HuH-7 (cell line): ENCODE data around the gene TMEM219.
"Not testable (repeated sequence)": the region's sequence is repeated elsewhere in the genome, so short reads cannot be mapped to it uniquely, and the experiment has no call there.

ENCODE experiments used
- DNase-seq: peaks from one replicate; pipeline ENCODE4 v3.0.0; 2011; ENCODE audit warnings: low spot score

The TMEM219 gene

GRCh38 chr16:29961479-29962343 lies at the start of gene TMEM219:
TMEM219 (plus strand) TSS chr16:29962079; CDS start chr16:29963144, 1,065 bp downstream.
- DNase-seq = peak; percentile 88

GRCh38 chr16:29912087-29912486 lies 49.8 kb upstream of the TMEM219 start:
- DNase-seq = no peak

GRCh38 chr16:29913514-29913913 lies 48.4 kb upstream of the TMEM219 start:
- no peak for DNase-seq

- no peak for DNase-seq
These were observed 46.2 kb upstream of the TMEM219 start for GRCh38 chr16:29915590-29916247.

GRCh38 chr16:29916979-29917378 lies 44.9 kb upstream of the TMEM219 start:
- no peak for DNase-seq

GRCh38 chr16:29920288-29921033 lies 41.4 kb upstream of the TMEM219 start:
- no peak for DNase-seq

- no peak for DNase-seq
These were observed 40.9 kb upstream of the TMEM219 start for GRCh38 chr16:29921034-29921385.

GRCh38 chr16:29922326-29922725 lies 39.6 kb upstream of the TMEM219 start:
- DNase-seq = no peak

- DNase-seq = no peak
These were observed 38.8 kb upstream of the TMEM219 start for GRCh38 chr16:29922986-29923501.

GRCh38 chr16:29925105-29925756 lies 36.6 kb upstream of the TMEM219 start:
- DNase-seq = no peak

GRCh38 chr16:29925781-29926710 lies 35.8 kb upstream of the TMEM219 start, which contains the start of gene KCTD13:
KCTD13 (minus strand) TSS chr16:29926226; CDS start chr16:29926033, 193 bp downstream.
- DNase-seq = peak; percentile 98

- DNase-seq = peak; percentile 56
These were observed 35.2 kb upstream of the TMEM219 start for GRCh38 chr16:29926711-29927052.

- DNase-seq = peak; percentile 33
These were observed 34.6 kb upstream of the TMEM219 start for GRCh38 chr16:29927070-29927905.

GRCh38 chr16:29931750-29932149 lies 30.1 kb upstream of the TMEM219 start:
- DNase-seq = not testable (repeated sequence)

- DNase-seq = no peak
These were observed 21.2 kb upstream of the TMEM219 start for GRCh38 chr16:29940656-29941055.

GRCh38 chr16:29943846-29944799 lies 17.8 kb upstream of the TMEM219 start:
- peak; percentile 56 for DNase-seq

- DNase-seq = no peak
These were observed 14.0 kb upstream of the TMEM219 start for GRCh38 chr16:29947897-29948296.

- DNase-seq = no peak
These were observed 10.9 kb upstream of the TMEM219 start for GRCh38 chr16:29950806-29951461.
